Medulla oblongata (tissue), 1 donor: ENCODE data around the gene IDUA.
"Not testable (repeated sequence)": the region's sequence is repeated elsewhere in the genome, so short reads cannot be mapped to it uniquely, and the experiment has no call there.

Experiments
- DNase-seq: peaks from one replicate; pipeline ENCODE4 v3.0.0-alpha.2; 2015; ENCODE audit errors: extremely low spot score

The IDUA gene

GRCh38 chr4:986879-987623, at the start of gene IDUA:
TSS of gene IDUA (plus strand) at chr4:987044. CDS start at chr4:987085, 41 bp downstream.
- peak; percentile 81 for DNase-seq

- DNase-seq = not testable (repeated sequence)
These were observed 47.3 kb upstream of the IDUA start for GRCh38 chr4:939508-939907.

- no peak for DNase-seq
These were observed 41.4 kb upstream of the IDUA start for GRCh38 chr4:945274-946102.

- no peak for DNase-seq
These were observed 40.8 kb upstream of the IDUA start for GRCh38 chr4:946103-946450.

GRCh38 chr4:946517-947471, 40.0 kb upstream of the IDUA start:
- no peak for DNase-seq

GRCh38 chr4:947491-947971, 39.3 kb upstream of the IDUA start:
- no peak for DNase-seq

- DNase-seq = no peak
These were observed 38.5 kb upstream of the IDUA start for GRCh38 chr4:948101-948935.

GRCh38 chr4:948936-949300, 37.9 kb upstream of the IDUA start:
- no peak for DNase-seq

GRCh38 chr4:949656-950055, 37.2 kb upstream of the IDUA start:
- no peak for DNase-seq

- DNase-seq = no peak
These were observed 36.5 kb upstream of the IDUA start for GRCh38 chr4:950136-951020.

GRCh38 chr4:951186-951585, 35.7 kb upstream of the IDUA start:
- DNase-seq = no peak

GRCh38 chr4:951594-952468, 35.0 kb upstream of the IDUA start:
- no peak for DNase-seq

- no peak for DNase-seq
These were observed 33.8 kb upstream of the IDUA start for GRCh38 chr4:952881-953573.

- no peak for DNase-seq
These were observed 33.3 kb upstream of the IDUA start for GRCh38 chr4:953574-953915.

GRCh38 chr4:954211-955020, 32.4 kb upstream of the IDUA start:
- DNase-seq = no peak

GRCh38 chr4:955161-955921, 31.5 kb upstream of the IDUA start:
- no peak for DNase-seq

- DNase-seq = no peak
These were observed 30.9 kb upstream of the IDUA start for GRCh38 chr4:955931-956381.
